ENCODE measurements around the gene FNDC3A.
"Not testable (repeated sequence)": the region's sequence is repeated elsewhere in the genome, so short reads cannot be mapped to it uniquely, and the experiment has no call there.

- TF ChIP-seq CTCF (IDR thresholded peaks at IDR 0.05; ENCODE audit: low read depth, low read length); POLR2A (IDR thresholded peaks at IDR 0.05; ENCODE audit: extremely low read depth, insufficient read length); MYC (IDR thresholded peaks at IDR 0.05; ENCODE audit: low read depth, low read length): not testable (repeated sequence)
Observed at GRCh38 chr13:49137138-49137643, 161.5 kb downstream of the FNDC3A start.

Measured in NB4 (cell line).